GM12874 (cell line): ENCODE results near the gene TMEM126A.

Source experiments
- TF ChIP-seq, protein P1 (sequence below): IDR thresholded peaks from 2 replicates; pipeline ENCODE4 v1.5.1; 2011; ENCODE audit warnings: low read depth, mild to moderate bottlenecking, control low read depth, low read length, moderate library complexity; ENCODE audit not compliant: insufficient read depth

TMEM126A gene

DNA sequence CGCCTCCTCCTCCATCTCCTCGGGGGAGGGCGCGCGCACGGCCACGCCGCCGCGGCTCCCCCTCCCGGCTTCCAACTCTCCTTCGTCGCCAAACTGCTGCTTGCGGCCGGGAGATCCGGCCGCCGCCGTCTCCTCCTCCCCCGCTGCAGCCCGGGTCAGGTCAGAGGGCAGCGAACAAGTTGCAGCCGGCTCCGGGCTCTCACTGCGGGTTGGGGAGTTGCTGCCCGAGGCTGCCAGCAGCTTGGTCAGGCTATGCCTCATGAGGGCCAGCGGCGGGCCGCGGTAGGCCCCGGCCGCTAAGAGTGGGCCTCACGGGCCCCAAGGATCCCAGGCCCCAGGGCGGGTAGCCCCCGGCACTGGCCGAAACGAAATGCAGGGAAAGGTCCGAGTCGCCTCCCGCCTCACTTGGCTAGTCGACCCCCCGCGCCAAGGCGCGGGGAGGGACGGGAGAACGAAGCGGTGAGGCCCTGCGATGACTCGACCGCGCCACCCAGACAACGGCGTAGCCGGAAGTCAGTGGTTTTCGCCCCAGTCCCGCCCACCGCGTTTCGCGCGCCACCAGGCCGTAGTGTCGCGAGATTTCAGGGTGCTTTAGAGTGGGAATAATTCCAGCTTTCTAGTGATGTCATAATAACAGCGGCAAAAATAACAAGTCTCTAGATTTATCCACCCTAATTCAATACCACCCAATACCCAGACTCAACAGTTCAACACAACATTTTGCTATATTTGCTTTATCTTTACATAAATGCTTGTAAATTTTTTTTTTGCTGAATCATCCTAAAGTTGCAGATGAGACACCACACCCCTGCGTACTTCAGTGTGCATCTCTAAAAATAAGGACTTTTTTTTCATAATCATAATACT is 17.1 kb downstream of the TMEM126A start, which contains the start of gene CREBZF:
Gene CREBZF (minus strand): TSS at position 515 of the 867 bp plus-strand sequence. CDS start 254 bp downstream, at position 261.
- TF ChIP-seq, protein P1, sequence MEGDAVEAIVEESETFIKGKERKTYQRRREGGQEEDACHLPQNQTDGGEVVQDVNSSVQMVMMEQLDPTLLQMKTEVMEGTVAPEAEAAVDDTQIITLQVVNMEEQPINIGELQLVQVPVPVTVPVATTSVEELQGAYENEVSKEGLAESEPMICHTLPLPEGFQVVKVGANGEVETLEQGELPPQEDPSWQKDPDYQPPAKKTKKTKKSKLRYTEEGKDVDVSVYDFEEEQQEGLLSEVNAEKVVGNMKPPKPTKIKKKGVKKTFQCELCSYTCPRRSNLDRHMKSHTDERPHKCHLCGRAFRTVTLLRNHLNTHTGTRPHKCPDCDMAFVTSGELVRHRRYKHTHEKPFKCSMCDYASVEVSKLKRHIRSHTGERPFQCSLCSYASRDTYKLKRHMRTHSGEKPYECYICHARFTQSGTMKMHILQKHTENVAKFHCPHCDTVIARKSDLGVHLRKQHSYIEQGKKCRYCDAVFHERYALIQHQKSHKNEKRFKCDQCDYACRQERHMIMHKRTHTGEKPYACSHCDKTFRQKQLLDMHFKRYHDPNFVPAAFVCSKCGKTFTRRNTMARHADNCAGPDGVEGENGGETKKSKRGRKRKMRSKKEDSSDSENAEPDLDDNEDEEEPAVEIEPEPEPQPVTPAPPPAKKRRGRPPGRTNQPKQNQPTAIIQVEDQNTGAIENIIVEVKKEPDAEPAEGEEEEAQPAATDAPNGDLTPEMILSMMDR = no peak

DNA sequence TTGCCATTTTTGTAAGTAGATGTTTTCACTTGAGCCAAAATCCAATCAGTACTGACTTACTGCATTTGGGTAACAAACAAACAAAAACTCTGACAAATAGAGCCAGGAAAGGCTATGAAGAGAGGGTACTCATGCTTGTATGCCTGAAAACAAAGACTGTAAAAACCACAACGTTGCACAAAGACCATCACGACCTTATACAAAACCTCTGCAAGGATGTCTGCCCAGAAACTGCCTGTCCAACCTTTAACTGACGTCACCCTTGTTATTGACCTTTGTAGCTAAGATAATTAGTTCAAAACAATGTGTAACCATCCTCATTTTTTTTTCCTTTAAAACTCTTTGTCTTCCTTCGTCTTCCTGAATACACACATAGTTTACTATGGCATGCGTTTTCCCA is 18.0 kb downstream of the TMEM126A start:
- TF ChIP-seq, protein P1 = no peak

DNA sequence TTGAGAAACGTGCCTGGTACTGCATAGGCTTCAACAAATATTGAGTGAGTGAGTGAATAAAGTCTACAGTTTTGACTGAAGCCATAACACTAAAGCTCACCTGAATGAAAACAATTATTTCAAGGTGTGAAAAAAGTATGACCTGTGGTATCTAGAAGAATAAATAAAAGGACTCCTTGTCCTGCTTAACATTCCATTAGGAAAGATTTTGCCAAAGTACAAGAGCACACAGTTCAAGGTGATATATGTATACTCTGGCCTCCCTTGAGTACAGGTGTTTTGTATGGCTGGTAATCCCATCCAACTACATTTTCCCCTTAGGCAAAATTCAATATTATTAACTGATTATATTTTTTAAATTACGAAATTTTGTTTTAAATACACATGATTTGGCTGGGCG is 18.9 kb downstream of the TMEM126A start:
- TF ChIP-seq, protein P1 = no peak

DNA sequence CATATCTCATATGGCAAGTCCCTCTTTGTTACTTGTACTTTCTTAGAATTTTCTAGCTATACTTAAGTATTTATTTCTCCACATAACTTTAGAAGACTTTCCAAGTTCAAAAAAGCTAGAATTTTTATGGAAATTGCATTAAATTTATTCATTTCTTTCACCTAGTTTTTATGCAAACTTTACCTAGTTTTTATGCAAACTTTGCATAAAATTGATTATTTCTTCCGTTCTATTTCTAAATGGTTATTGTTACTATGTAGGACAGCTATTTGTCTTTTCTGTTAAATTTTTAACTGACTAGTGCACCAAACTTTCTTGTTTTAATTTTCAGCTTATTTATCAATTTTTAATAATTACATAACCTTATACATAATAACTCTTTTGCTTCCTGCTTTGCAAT is 20.4 kb downstream of the TMEM126A start:
- TF ChIP-seq, protein P1 = no peak

DNA sequence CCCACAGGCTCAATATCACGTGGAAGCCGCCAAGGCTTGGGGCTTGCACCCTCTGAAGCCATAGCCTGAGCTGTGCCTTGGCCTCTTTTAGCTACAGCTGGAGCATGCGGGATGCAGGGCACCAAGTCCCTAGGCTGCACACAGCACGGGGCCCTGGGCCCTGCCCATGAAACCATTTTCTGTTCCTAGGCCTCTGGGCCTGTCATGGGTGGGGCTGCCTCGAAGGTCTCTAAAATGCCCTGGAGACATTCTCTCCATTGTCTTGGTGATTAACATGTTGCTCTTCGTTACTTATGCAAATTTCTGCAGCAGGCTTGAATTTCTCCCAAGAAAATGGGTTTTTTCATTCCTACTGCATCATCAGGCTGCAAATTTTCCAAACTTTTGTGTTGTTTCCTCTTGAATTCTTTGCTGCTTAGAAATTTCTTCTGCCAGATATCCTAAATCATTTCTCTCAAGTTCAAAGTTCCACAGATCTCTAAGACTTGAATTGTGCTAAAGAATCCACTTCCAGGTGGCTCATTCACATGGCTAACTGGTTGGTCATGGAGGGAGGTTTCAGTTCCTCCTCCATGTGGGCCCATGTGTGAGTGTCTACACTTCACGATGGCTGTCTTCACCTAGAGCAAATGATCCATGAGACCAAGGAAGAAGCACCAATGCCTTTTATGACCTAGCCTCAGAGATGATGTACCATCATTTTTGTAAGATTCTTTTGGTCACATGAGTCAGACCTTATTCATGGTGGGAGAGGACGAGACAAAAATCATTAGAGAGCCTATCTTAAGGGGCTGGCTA is 24.5 kb downstream of the TMEM126A start:
- TF ChIP-seq, protein P1 = no peak

DNA sequence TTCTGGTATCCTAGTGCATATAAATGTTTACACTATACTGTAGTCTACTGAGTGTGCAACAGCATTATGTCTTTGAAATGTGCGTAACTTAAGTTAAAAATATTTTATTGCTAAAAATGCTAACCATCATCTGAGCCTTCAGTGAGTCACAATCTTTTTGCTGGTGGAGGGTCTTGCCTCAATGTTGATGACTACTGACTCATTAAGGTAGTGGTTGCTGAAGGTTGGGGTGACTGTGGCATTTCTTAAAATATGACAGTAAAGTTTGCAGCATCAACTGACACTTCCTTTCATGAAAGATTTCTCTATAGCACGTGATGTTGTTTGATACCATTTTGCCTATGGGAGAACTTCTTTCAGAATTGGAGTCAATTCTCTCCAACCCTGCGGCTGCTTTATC is 25.6 kb downstream of the TMEM126A start:
- TF ChIP-seq, protein P1 = no peak

DNA sequence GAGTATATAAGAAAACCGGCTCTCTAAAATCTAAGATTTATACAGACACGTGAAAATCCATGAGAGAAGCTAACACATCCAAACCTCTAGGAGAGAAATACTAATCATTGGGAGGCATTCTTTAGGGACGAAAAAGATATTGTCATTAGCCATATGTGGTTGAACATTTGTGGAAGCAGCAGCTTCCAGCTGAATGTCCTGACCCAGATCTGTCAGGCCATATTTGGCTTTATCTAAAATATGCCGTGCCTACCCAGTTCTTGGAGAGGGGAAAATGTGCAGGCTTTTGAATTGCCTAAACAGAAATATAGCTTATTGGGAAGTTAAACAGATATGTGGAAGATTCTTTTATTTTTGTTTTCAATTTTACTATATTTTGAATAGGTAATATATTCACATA is 31.8 kb downstream of the TMEM126A start:
- TF ChIP-seq, protein P1 = no peak
